ENCODE measurements around the gene ZNF175.

ZNF175 gene

GRCh38 chr19:51632126-51632525, 61.0 kb downstream of the ZNF175 start:
- DNase-seq (ENCODE audit: low read depth), result no peak

- no peak for DNase-seq (ENCODE audit: low read depth)
Observed at GRCh38 chr19:51637362-51637978, 66.4 kb downstream of the ZNF175 start.

GRCh38 chr19:51639916-51640315, 68.8 kb downstream of the ZNF175 start:
- DNase-seq (ENCODE audit: low read depth), result no peak

GRCh38 chr19:51640386-51640785, 69.3 kb downstream of the ZNF175 start:
- DNase-seq (ENCODE audit: low read depth), result no peak

- no peak for DNase-seq (ENCODE audit: low read depth)
Observed at GRCh38 chr19:51641648-51642047, 70.6 kb downstream of the ZNF175 start.
